ENCODE measurements around the gene NAA80.
"Not testable (repeated sequence)": the region's sequence is repeated elsewhere in the genome, so short reads cannot be mapped to it uniquely, and the experiment has no call there.

NAA80 gene

GRCh38 chr3:50268703-50269451 lies 30.3 kb downstream of the NAA80 start, which contains the start of gene SEMA3B:
SEMA3B (plus strand) TSS chr3:50269147; CDS start chr3:50269241, 94 bp downstream.
- DNase-seq, result no peak

- no peak for DNase-seq
Measured at GRCh38 chr3:50268276-50268675, 30.9 kb downstream of the NAA80 start.

GRCh38 chr3:50267280-50267913 lies 31.8 kb downstream of the NAA80 start:
- no peak for DNase-seq

GRCh38 chr3:50266836-50267235 lies 32.4 kb downstream of the NAA80 start:
- DNase-seq, result no peak

GRCh38 chr3:50266017-50266416 lies 33.2 kb downstream of the NAA80 start:
- DNase-seq, result no peak

- DNase-seq, result no peak
Measured at GRCh38 chr3:50265571-50265970, 33.6 kb downstream of the NAA80 start.

GRCh38 chr3:50264964-50265485 lies 34.2 kb downstream of the NAA80 start:
- no peak for DNase-seq

GRCh38 chr3:50264383-50264963 lies 34.7 kb downstream of the NAA80 start:
- DNase-seq, result peak; percentile 100

GRCh38 chr3:50263478-50264382 lies 35.5 kb downstream of the NAA80 start:
- DNase-seq, result no peak

GRCh38 chr3:50262778-50263177 lies 36.4 kb downstream of the NAA80 start:
- DNase-seq, result no peak

GRCh38 chr3:50262200-50262599 lies 37.0 kb downstream of the NAA80 start:
- not testable (repeated sequence) for DNase-seq

- DNase-seq, result no peak
Measured at GRCh38 chr3:50261505-50261904, 37.7 kb downstream of the NAA80 start.

GRCh38 chr3:50260942-50261441 lies 38.2 kb downstream of the NAA80 start:
- no peak for DNase-seq

GRCh38 chr3:50260027-50260941 lies 38.9 kb downstream of the NAA80 start:
- DNase-seq, result peak; percentile 98

- DNase-seq, result no peak
Measured at GRCh38 chr3:50259432-50260026, 39.7 kb downstream of the NAA80 start.

- no peak for DNase-seq
Measured at GRCh38 chr3:50258979-50259378, 40.2 kb downstream of the NAA80 start.

- DNase-seq, result no peak
Measured at GRCh38 chr3:50258029-50258680, 41.0 kb downstream of the NAA80 start.

- DNase-seq, result peak; percentile 81
Measured at GRCh38 chr3:50256978-50257890, 42.0 kb downstream of the NAA80 start.

- DNase-seq, result no peak
Measured at GRCh38 chr3:50255251-50255615, 44.0 kb downstream of the NAA80 start.

Measured in islet precursor cell (in vitro differentiated cells).